GM12878 (cell line): Measurements from ENCODE around the gene EPHB1.

Experiments
- BRCA1 ChIP-seq: IDR thresholded peaks from 2 replicates; pipeline ENCODE4 v1.6.1; 2011; ENCODE audit warnings: low read depth, low read length, improper control_type of control experiment
- CHD4 ChIP-seq: fragments of 200-600 bp; sonication (generic); IDR thresholded peaks from 2 replicates; pipeline ENCODE4 v1.6.1; 2016; ENCODE audit warnings: mild to moderate bottlenecking
- CREM ChIP-seq: IDR thresholded peaks from 2 replicates; pipeline ENCODE4 v1.6.1; 2014; ENCODE audit warnings: antibody characterized with exemption, low read depth
- CTCF ChIP-seq, 3 experiments: IDR thresholded peaks in 2 of 3; conservative IDR thresholded peaks in 1 of 3; 2 replicates each; pipeline ENCODE4 v1.5.1; 2011; ENCODE audit warnings: low read depth in 3 of 3, low read length in 3 of 3, mild to moderate bottlenecking in 3 of 3, control low read depth in 2 of 3, moderate library complexity in 2 of 3, inconsistent platforms in 1 of 3, mixed read lengths in 1 of 3; ENCODE audit not compliant: control insufficient read depth in 2 of 3, insufficient read depth in 1 of 3; ENCODE audit errors: extremely low read depth in 1 of 3
- EP300 ChIP-seq, 2 experiments: fragments of 150-350 bp in 1 of 2; IDR thresholded peaks; 2 replicates each; pipeline ENCODE4 v1.6.1; 2011 to 2012; ENCODE audit warnings: low read depth in 2 of 2, low read length in 2 of 2, borderline replicate concordance in 1 of 2, improper control_type of control experiment in 1 of 2, inconsistent platforms in 1 of 2; ENCODE audit not compliant: control insufficient read depth in 1 of 2
- ESRRA ChIP-seq: IDR thresholded peaks from 2 replicates; pipeline ENCODE4 v1.6.1; 2012; ENCODE audit warnings: mild to moderate bottlenecking, low read length, improper control_type of control experiment
- EZH2 ChIP-seq: IDR thresholded peaks from 2 replicates; pipeline ENCODE4 v1.6.1; 2012; ENCODE audit warnings: low read depth, mild to moderate bottlenecking, control low read depth, inconsistent platforms, low read length, borderline replicate concordance; ENCODE audit not compliant: control insufficient read depth
- FOXM1 ChIP-seq: IDR thresholded peaks from 2 replicates; pipeline ENCODE4 v1.6.1; 2012; ENCODE audit warnings: low read depth, mild to moderate bottlenecking, inconsistent platforms, low read length, moderate library complexity
- RAD21 ChIP-seq: IDR thresholded peaks from 2 replicates; pipeline ENCODE4 v1.6.1; 2011; ENCODE audit warnings: mild to moderate bottlenecking, low read depth, low read length, moderate library complexity; ENCODE audit not compliant: insufficient read depth
- RCOR1 ChIP-seq: conservative IDR thresholded peaks from 2 replicates; pipeline ENCODE4 v1.6.1; 2012; ENCODE audit warnings: low read depth, low read length, improper control_type of control experiment
- SP1 ChIP-seq: IDR thresholded peaks from one replicate; pipeline ENCODE4 v1.6.1; 2011; ENCODE audit warnings: low read depth, low read length
- ZNF274 ChIP-seq: IDR thresholded peaks from one replicate; pipeline ENCODE4 v1.8.0; 2011; ENCODE audit not compliant: insufficient read length, insufficient read depth
- ZZZ3 ChIP-seq: IDR thresholded peaks from 2 replicates; pipeline ENCODE4 v1.6.1; 2011; ENCODE audit warnings: low read depth; ENCODE audit not compliant: control insufficient read depth, insufficient read length

- no peak for TF ChIP-seq CTCF (IDR thresholded peaks at IDR 0.05 in 2 of 3, conservative IDR thresholded peaks at IDR 0.05 in 1 of 3; ENCODE audit: control insufficient read depth in 2 of 3, extremely low read depth in 1 of 3, insufficient read depth in 1 of 3, low read depth in 3 of 3, low read length in 3 of 3)
- no peak for TF ChIP-seq CREM
- TF ChIP-seq EP300 (IDR thresholded peaks at IDR 0.05; ENCODE audit: borderline replicate concordance in 1 of 2, control insufficient read depth in 1 of 2, low read depth in 2 of 2, low read length in 2 of 2), result no peak
- TF ChIP-seq SP1, result no peak
- TF ChIP-seq ZNF274, result no peak
- no peak for TF ChIP-seq ESRRA
- no peak for TF ChIP-seq EZH2
- TF ChIP-seq BRCA1, result no peak
- no peak for TF ChIP-seq CHD4
- no peak for TF ChIP-seq RCOR1
- TF ChIP-seq FOXM1, result no peak
- no peak for TF ChIP-seq RAD21
- TF ChIP-seq ZZZ3, result no peak
Observed at GRCh38 chr3:134922101-134922500, 127.0 kb downstream of the EPHB1 start.
